GM08714 (cell line): ENCODE data around the gene SELENON.

Experiments used
- H3K4me3 ChIP-seq: fragments of 200-500 bp; sonication (Bioruptor generic); 2 replicates; pipeline ENCODE4 v1.5.1; 2014; ENCODE audit warnings: mild to moderate bottlenecking, low read length, inconsistent platforms
- ZNF274 ChIP-seq: IDR thresholded peaks from 2 replicates; pipeline ENCODE4 v1.6.1; 2012; ENCODE audit warnings: mild to moderate bottlenecking, low read depth, low read length

SELENON gene

GRCh38 chr1:25815208-25816111 lies 15.5 kb downstream of the SELENON start:
- H3K4me3 ChIP-seq = no peak overlapping the region

GRCh38 chr1:25816112-25816718 lies 16.2 kb downstream of the SELENON start:
- no peak for TF ChIP-seq ZNF274
- H3K4me3 ChIP-seq = no peak overlapping the region

More at GRCh38 chr1:25815208-25816111, 15.5 kb downstream of the SELENON start:
- no peak for TF ChIP-seq ZNF274

GRCh38 chr1:25817840-25818501 lies 18.0 kb downstream of the SELENON start:
- TF ChIP-seq ZNF274 = no peak
- H3K4me3 ChIP-seq = no peak overlapping the region

- no peak overlapping the region for H3K4me3 ChIP-seq
- no peak for TF ChIP-seq ZNF274
These were observed 18.6 kb downstream of the SELENON start for GRCh38 chr1:25818569-25818968.

- peak within 1 kb of the TSS; percentile 57 for H3K4me3 ChIP-seq
- no peak for TF ChIP-seq ZNF274
These were observed 19.7 kb downstream of the SELENON start, which contains the start of gene MTFR1L for GRCh38 chr1:25819491-25820246. TSS of gene MTFR1L (plus strand) at chr1:25819954. CDS start at chr1:25823105, 3,151 bp downstream.

- no peak for TF ChIP-seq ZNF274
- H3K4me3 ChIP-seq = peak overlapping the region; percentile 57
These were observed 20.5 kb downstream of the SELENON start for GRCh38 chr1:25820247-25821111.

- H3K4me3 ChIP-seq = peak overlapping the region; percentile 57
- no peak for TF ChIP-seq ZNF274
These were observed 21.1 kb downstream of the SELENON start for GRCh38 chr1:25821112-25821476.

- H3K4me3 ChIP-seq = peak overlapping the region; percentile 57; the same call in 1 of the 2 replicates
- TF ChIP-seq ZNF274 = no peak
These were observed 21.7 kb downstream of the SELENON start for GRCh38 chr1:25821630-25822091.

GRCh38 chr1:25825605-25826004 lies 25.6 kb downstream of the SELENON start:
- no peak for TF ChIP-seq ZNF274
- no peak overlapping the region for H3K4me3 ChIP-seq

GRCh38 chr1:25826571-25826970 lies 26.6 kb downstream of the SELENON start:
- TF ChIP-seq ZNF274 = no peak
- no peak overlapping the region for H3K4me3 ChIP-seq

- no peak for TF ChIP-seq ZNF274
These were observed 28.5 kb downstream of the SELENON start for GRCh38 chr1:25828491-25828890.

GRCh38 chr1:25829046-25829445 lies 29.1 kb downstream of the SELENON start:
- no peak for TF ChIP-seq ZNF274

More at GRCh38 chr1:25828491-25828890, 28.5 kb downstream of the SELENON start:
- H3K4me3 ChIP-seq = no peak overlapping the region

More at GRCh38 chr1:25829046-25829445, 29.1 kb downstream of the SELENON start:
- H3K4me3 ChIP-seq = no peak overlapping the region
